ENCODE data around the gene PLPP2.

DNA sequence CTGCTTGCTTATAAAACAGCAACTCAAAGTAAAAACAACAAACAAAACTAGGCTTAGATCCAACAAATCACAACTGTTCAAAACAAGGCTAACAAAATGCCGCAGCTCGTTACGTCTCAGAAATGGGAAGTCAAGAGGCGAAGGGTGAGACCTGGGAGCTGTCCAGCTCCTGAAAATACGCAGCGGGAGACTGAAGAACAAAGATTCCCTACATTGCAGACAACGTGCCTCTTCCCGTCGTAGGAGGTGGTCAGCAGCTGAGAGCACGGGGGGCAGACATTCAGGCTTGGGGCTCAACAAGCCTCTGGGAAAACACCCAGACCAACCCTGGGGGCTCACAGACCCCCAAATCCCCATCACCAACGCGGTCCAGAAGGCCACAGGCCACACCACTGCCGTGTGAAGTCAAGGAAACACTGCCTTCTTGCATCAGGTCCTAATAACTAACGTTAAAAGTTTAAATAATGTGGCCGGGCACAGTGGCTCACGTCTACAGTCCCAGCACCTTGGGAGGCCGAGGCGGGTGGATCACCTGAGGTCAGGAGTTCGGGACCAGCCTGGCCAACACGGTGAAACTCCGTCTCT lies 13.5 kb downstream of the PLPP2 start:
- TF ChIP-seq, protein P1, sequence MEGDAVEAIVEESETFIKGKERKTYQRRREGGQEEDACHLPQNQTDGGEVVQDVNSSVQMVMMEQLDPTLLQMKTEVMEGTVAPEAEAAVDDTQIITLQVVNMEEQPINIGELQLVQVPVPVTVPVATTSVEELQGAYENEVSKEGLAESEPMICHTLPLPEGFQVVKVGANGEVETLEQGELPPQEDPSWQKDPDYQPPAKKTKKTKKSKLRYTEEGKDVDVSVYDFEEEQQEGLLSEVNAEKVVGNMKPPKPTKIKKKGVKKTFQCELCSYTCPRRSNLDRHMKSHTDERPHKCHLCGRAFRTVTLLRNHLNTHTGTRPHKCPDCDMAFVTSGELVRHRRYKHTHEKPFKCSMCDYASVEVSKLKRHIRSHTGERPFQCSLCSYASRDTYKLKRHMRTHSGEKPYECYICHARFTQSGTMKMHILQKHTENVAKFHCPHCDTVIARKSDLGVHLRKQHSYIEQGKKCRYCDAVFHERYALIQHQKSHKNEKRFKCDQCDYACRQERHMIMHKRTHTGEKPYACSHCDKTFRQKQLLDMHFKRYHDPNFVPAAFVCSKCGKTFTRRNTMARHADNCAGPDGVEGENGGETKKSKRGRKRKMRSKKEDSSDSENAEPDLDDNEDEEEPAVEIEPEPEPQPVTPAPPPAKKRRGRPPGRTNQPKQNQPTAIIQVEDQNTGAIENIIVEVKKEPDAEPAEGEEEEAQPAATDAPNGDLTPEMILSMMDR (IDR thresholded peaks at IDR 0.05; ENCODE audit: insufficient read depth, low read length, poor library complexity, severe bottlenecking) = no peak
- no peak for TF ChIP-seq EZH2phosphoT487 (conservative IDR thresholded peaks at IDR 0.05; ENCODE audit: low read length)

Data from SU-DHL-6 (cell line).